ENCODE data around the gene SFTA2.

- TF ChIP-seq EZH2 (IDR thresholded peaks at IDR 0.05; ENCODE audit: low read length) (no peak), CTCF (optimal IDR thresholded peaks at IDR 0.05 in 1 of 3, IDR thresholded peaks at IDR 0.05 in 1 of 3, conservative IDR thresholded peaks at IDR 0.05 in 1 of 3; ENCODE audit: extremely low read depth in 1 of 3, insufficient read depth in 2 of 3, low read length in 3 of 3) (no peak)
These were observed 50.4 kb downstream of the SFTA2 start for GRCh38 chr6:30881392-30882203.

Measured in keratinocyte (primary cell).